HG03139 (cell line): ENCODE results near the gene RNF113B.
A peak's percentile ranks its signal among the peaks of the same experiment; 100 is the strongest.

Source experiments
- ATAC-seq: cut with Tn5 transposase; IDR thresholded peaks from one replicate; pipeline ENCODE4 v1.9.1; 2021; ENCODE audit not compliant: unreplicated experiment

Gene RNF113B

DNA sequence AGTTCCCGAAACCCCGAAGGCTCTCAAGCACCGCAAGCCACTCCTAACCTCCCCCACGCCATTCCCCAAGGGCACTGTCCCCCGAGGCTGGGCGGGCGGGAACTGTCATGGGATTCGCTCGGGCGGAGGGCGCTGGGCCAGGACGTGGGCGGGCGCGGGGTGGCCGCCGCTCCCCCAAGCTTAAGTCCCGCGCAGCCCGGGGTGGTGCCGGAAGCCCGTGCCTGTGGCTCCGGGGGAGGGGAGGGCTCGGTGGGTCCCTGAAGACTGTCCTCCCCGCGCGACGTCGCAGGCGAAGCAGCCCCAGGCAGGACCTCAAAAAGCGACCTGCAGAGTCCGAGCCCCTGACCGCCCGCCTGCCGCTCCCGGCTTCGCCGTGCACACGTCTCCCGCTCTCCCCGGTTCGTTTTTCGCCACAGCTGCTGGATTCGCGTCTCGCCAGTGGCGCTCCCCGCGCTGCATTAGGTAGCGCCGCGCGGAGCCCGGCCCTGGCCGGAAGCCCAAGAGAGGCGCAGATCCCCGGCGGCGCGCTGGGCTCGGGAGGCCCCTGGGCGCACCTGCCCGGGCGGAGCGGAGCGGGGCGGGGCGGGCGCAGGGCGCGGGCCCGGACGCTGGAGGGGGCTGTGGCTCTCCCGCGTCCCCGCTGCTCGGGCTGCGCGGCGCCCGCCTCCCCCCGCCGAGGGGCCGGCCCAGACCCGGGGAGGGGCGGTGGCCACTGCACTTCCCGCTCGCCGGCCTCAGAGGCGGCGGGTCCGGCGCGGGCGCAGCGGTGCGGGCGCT is 34.5 kb downstream of the RNF113B start, which contains the start of gene FARP1:
TSS of gene FARP1 (plus strand) at position 715 of the 777 bp plus-strand sequence. CDS start 70,149 bp downstream, outside the sequence.
- peak; percentile 74 for ATAC-seq

DNA sequence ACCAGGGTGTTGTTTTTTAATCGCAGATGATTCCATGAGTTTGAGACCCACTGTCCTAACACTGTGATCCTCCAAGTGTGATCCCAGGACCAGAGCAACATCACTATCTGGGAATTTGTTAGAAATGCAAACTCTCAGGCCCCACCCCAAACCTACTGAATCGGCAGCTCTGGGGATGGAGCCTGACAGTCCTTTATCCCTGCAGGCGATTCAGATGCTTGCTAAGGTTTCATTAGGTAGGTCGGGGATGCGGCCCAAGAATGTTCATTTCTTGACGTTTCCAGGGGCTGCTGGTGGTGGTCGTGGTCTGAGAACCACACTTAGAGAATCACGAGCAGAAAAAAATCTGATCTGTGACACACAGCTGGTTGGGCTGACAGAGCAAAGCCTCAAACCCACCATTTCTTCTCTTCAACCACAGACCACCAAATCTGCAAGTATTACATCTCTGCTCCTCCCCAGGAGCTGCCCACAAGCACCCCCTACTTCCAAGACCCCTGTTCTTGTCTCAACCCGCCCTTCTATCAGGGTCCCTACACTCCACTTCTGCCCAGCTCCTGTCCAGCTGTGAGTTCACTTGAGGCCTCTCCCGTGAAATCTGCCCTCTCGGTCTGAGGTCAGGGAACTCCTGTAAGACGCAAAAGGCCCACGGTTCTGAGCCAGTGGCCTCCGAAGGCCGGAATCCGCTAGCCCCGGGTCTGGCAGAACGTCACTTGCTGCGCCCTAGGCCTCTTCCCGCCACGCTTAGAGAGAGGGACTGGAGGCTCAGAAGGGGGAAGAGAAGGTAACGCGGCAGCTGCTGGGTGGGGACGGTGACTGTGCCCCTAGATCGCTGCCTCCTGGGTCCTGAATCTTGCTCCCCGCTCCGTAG is 35.3 kb downstream of the RNF113B start:
- ATAC-seq = no peak

DNA sequence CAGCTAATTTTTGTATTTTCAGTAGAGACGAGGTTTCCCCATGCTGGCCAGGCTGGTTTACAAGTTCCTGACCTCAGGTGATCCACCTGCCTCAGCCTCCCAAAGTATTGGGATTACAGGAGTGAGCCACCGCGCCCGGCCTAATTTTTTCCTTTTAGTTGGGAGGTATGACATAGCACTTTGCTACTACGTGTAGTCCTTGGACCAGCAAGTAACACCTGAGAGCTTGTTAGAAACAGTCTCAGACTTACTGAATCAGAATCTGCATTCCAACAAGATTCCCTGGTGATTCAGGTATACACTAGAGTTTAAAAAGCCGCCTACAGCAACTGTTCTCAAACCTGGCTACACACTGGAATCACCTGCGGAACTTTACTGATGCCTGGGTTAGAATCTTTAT is 36.0 kb downstream of the RNF113B start:
- ATAC-seq = no peak

DNA sequence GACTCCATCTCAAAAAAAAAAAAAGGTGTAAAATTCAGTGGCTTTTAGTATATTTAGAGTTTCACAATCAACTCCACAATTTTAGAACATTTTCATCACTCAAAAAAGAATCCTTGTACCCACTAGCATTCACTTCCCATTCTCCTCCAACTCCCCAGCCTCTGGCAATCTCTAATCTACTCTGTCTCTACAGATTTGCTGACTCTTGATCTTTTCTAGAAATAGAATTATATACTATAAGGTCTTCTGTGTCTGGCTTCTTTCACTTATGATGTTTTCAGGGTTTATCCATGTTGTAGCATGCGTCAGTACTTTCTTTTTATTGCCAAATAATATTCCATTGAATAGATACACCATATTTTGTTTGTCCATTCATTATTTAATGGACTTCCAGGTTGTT is 42.2 kb downstream of the RNF113B start:
- no peak for ATAC-seq

DNA sequence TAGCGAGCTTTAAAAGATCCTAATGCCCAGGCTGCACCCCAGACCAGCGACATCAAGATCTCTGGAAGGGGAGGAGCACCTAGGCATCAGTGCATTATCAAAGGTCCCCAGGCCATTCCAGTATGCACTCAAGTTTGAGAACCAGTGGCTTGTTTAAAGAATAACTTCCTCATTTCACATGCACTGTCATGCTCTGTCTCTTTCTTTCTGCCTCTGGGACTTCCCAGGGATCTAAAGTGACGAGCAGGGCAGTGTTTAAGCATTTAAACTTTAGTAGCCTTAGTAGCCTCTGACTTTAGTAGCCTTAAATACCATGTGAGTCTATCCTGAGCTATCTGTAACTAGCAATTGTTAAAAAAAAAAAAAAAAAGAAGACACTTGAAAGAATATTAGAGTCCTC is 43.1 kb downstream of the RNF113B start:
- ATAC-seq = peak; percentile 81

DNA sequence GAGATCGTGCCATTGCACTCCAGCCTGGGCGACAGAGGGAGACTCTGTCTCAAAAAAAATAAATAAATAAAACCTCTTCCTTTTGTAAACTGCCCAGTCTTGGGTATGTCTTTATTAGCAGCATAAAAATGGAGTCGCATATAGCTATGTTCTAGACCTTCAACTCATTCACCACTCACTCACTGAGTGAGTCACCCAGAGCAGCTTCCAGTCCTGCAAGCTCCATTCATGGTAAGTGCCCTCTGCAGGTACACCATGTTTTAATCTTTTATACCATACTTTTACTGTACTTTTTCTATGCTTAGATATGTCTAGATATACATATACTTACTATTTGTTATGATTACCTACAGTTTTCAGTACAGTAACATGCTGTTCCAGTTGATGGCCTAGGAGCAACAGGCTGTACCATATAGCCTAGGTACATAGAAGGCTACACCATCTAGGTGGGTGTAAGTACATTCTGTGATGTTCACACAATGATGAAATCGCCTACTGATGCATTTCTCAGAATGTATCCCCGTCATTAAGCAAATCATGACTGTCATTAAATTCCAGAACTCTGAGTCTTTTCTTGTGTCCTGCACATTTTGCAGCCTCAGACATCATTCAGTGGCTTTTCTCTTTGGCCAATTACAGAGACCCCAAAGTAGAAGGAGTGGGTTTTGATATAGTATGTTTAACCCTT is 47.9 kb downstream of the RNF113B start:
- no peak for ATAC-seq
